Keratinocyte (primary cell): ENCODE results near the gene IL21R. TPM values are rescaled to one million over a fixed set of nuclear protein-coding genes. Genes with fewer than 3 reads are reported as not detected.

Experiments
- DNase-seq: peaks from one replicate; pipeline ENCODE4 v3.0.0-alpha.2; 2011; ENCODE audit warnings: low read depth, missing footprints, low spot score
- FAIRE-seq: peaks from 2 replicates; lab custom pipeline; 2011; peaks lifted over from hg19 to GRCh38; lab: Jason Lieb, UNC
- H2AFZ ChIP-seq: 2 replicates; pipeline ENCODE4 v1.6.0; 2012; ENCODE audit warnings: low read length, control low read depth, inconsistent platforms; ENCODE audit not compliant: control insufficient read depth
- H3K27ac ChIP-seq: 2 replicates; pipeline ENCODE4 v1.5.1; 2011; ENCODE audit warnings: low read length; ENCODE audit not compliant: control insufficient read depth, insufficient read depth
- H3K27me3 ChIP-seq: 3 replicates; pipeline ENCODE4 v1.6.0; 2011; ENCODE audit warnings: low read length; ENCODE audit not compliant: control insufficient read depth, insufficient read depth; ENCODE audit errors: extremely low read depth
- H3K36me3 ChIP-seq, 2 experiments: 2 replicates in 1 of 2; 3 replicates in 1 of 2; pipeline ENCODE4 v1.5.1; 2011; ENCODE audit warnings: low read length in 2 of 2, mild to moderate bottlenecking in 1 of 2; ENCODE audit not compliant: control insufficient read depth in 2 of 2, insufficient read depth in 2 of 2; ENCODE audit errors: extremely low read depth in 1 of 2
- H3K4me1 ChIP-seq: 3 replicates; pipeline ENCODE4 v1.5.1; 2011; ENCODE audit warnings: low read length; ENCODE audit not compliant: control insufficient read depth, insufficient read depth; ENCODE audit errors: extremely low read depth
- H3K4me2 ChIP-seq: 3 replicates; pipeline ENCODE4 v1.6.0; 2011; ENCODE audit warnings: low read depth, low read length; ENCODE audit not compliant: control insufficient read depth, insufficient read depth; ENCODE audit errors: extremely low read depth
- H3K4me3 ChIP-seq, 3 experiments: fragments of 200-600 bp in 1 of 3; sonication (generic) in 1 of 3; 2 replicates in 2 of 3; 3 replicates in 1 of 3; pipeline ENCODE4 v1.5.1; 2011 to 2016; ENCODE audit warnings: low read length in 3 of 3, mild to moderate bottlenecking in 3 of 3, control low read depth in 2 of 3, inconsistent platforms in 1 of 3, low read depth in 1 of 3, mixed read lengths in 1 of 3, mixed run types in 1 of 3, moderate library complexity in 1 of 3; ENCODE audit not compliant: control insufficient read depth in 2 of 3, insufficient read depth in 2 of 3; ENCODE audit errors: extremely low read depth in 1 of 3
- H3K79me2 ChIP-seq: 2 replicates; pipeline ENCODE4 v1.6.0; 2012; ENCODE audit warnings: low read length; ENCODE audit not compliant: control insufficient read depth, insufficient read depth
- H3K9ac ChIP-seq: 3 replicates; pipeline ENCODE4 v1.6.0; 2011; ENCODE audit warnings: low read length; ENCODE audit not compliant: control insufficient read depth, insufficient read depth; ENCODE audit errors: extremely low read depth
- H3K9me1 ChIP-seq: 3 replicates; pipeline ENCODE4 v1.6.0; 2011; ENCODE audit warnings: low read length; ENCODE audit not compliant: control insufficient read depth, insufficient read depth; ENCODE audit errors: extremely low read depth
- H3K9me3 ChIP-seq: 2 replicates; pipeline ENCODE4 v1.5.1; 2012; ENCODE audit warnings: low read depth, low read length; ENCODE audit not compliant: control insufficient read depth
- H4K20me1 ChIP-seq: 3 replicates; pipeline ENCODE4 v1.6.0; 2011; ENCODE audit warnings: low read length; ENCODE audit not compliant: control insufficient read depth, insufficient read depth; ENCODE audit errors: extremely low read depth
- EZH2 ChIP-seq: IDR thresholded peaks from one replicate; pipeline ENCODE4 v1.6.1; 2012; ENCODE audit warnings: inconsistent platforms, mild to moderate bottlenecking, low read length, moderate library complexity
- dilution Hi-C: fragments of 300-500 bp; cut with MboI; formaldehyde crosslinking; loops from one replicate; pipeline ENCODE4 v1.7.0; 2020; ENCODE audit warnings: low sequenced_read_pairs; ENCODE audit not compliant: extremely low pct_ligation_motif_present
- polyA plus RNA-seq, 5 experiments: library from polyadenylated mRNA; depleted of rRNA in 3 of 5; stranded (reverse) in 3 of 5; stranded (forward) in 1 of 5; unstranded in 1 of 5; fragments of >200 nt; gene quantifications; 1 replicate in 1 of 5; 2 replicates in 3 of 5; 3 replicates in 1 of 5; pipeline versions ENCODE4 v1.2.1 to v1.2.3, GENCODE V29; 2011 to 2012; ENCODE audit warnings: missing spikeins in 2 of 5, low read depth in 1 of 5, low replicate concordance in 1 of 5
- TF ChIP-seq, protein P1 (sequence below), 3 experiments: IDR thresholded peaks in 1 of 3; conservative IDR thresholded peaks in 1 of 3; optimal IDR thresholded peaks in 1 of 3; 2 replicates in 2 of 3; 3 replicates in 1 of 3; pipeline versions ENCODE3 to v1.5.1; 2011; ENCODE audit warnings: low read length in 3 of 3, mild to moderate bottlenecking in 3 of 3, moderate library complexity in 2 of 3, control low read depth in 1 of 3, inconsistent platforms in 1 of 3; ENCODE audit not compliant: insufficient read depth in 2 of 3; ENCODE audit errors: extremely low read depth in 1 of 3

The IL21R gene
- polyA plus RNA-seq, 1 donor (not counting 4 experiments of a cell fraction or from before 2014, with no cell fraction given): 0.12 TPM

DNA sequence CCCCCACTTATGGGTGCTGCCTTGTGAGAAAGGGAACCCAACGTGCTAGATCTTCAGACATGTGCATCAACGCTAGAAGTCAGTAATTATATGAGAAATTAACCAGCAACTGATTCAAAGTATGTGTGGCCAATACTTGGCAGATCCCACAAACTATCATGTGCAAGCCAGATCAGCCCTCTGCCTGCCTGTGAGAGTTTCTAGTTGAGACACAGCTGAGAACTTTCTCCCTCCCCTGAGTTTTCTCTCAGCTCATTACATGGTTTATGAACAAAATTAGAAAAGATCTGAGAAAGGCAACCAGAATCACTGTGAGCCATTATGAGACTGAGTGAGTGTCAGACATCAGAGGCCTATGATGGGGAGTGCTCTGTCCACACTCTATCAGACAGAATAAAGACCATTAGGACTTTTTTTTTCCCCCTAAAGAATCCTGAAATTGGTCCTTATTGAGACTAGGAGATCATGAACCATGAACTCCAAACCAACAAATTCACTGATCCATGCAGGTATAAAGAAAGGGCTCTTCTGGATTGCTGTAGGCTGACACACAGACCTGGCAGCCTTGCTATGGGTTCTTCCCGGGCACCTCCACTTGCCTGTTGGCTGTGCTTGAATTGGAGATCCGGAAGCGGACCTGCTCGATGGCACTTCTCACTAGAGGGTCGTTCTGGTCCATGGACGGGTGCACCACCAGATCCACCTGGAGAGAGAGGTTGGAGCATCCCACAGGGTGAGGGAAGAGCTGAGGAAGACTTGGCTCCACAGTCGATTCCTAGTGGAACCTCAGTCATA, 96.3 kb downstream of the IL21R start:
- Histone ChIP-seq H4K20me1 (no peaks in the 10 kb centered on the region), H3K9me1 (no peaks in the 10 kb centered on the region), H3K4me1 (no peaks in the 10 kb centered on the region), H3K79me2 (no peaks in the 10 kb centered on the region), H3K4me3 (no peak overlapping the region), H3K9me3 (no peaks in the 10 kb centered on the region), H3K27me3 (no peaks in the 10 kb centered on the region), H3K4me2 (no peak overlapping the region), H3K36me3 (peaks cover 44 to 62% of the 10 kb centered on the region in 2 experiments), H3K9ac (no peak overlapping the region), H2AFZ (no peak overlapping the region), H3K27ac (no peak overlapping the region)
- DNase-seq (no peak), FAIRE-seq (no peak)
- no peak for TF ChIP-seq EZH2
- TF ChIP-seq, protein P1, sequence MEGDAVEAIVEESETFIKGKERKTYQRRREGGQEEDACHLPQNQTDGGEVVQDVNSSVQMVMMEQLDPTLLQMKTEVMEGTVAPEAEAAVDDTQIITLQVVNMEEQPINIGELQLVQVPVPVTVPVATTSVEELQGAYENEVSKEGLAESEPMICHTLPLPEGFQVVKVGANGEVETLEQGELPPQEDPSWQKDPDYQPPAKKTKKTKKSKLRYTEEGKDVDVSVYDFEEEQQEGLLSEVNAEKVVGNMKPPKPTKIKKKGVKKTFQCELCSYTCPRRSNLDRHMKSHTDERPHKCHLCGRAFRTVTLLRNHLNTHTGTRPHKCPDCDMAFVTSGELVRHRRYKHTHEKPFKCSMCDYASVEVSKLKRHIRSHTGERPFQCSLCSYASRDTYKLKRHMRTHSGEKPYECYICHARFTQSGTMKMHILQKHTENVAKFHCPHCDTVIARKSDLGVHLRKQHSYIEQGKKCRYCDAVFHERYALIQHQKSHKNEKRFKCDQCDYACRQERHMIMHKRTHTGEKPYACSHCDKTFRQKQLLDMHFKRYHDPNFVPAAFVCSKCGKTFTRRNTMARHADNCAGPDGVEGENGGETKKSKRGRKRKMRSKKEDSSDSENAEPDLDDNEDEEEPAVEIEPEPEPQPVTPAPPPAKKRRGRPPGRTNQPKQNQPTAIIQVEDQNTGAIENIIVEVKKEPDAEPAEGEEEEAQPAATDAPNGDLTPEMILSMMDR (optimal IDR thresholded peaks at IDR 0.05 in 1 of 3, IDR thresholded peaks at IDR 0.05 in 1 of 3, conservative IDR thresholded peaks at IDR 0.05 in 1 of 3; ENCODE audit: extremely low read depth in 1 of 3, insufficient read depth in 2 of 3, low read length in 3 of 3): no peak
- dilution Hi-C loops: no loop called here

DNA sequence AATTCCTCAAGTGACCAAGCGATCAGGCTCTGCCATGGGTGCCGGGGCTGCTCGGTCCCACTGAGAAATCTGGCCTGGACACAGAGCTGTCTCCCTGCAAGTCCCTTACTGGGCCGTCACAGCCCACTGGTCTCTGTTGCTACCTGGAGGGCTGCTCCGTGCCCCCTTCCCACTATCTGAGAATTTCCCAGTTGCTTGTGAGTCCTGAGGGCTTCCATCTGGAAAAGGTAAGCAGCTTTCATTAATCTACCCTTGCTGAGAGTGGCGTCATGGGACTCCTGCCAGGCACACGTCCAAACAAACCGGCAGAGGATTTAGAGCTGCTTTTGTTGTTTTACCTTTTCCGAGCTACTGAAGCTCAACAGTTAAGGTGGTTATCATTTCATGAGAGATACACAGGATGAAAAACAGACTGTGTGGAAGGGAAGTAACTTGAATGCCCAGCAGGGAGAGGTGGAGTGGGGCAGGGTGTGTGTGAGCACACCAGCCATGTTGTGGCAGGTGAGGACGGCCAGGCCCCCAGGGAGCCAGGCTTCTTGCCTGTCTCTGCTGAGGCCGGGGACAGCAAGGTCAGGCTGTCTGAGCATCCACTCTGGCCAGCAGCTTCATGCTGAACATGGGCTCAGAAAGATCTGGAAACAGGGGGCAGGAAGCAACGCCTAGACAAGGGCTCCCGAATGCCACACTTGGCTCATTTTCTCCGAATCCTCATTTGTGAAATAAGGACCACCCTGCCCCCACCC, 97.1 kb downstream of the IL21R start:
- FAIRE-seq: no peak

More for the DNA sequence above, 97.1 kb downstream of the IL21R start:
- Histone ChIP-seq H3K9ac (no peak overlapping the region), H3K9me1 (no peaks in the 10 kb centered on the region), H3K4me1 (peaks cover 8% of the 10 kb centered on the region), H3K9me3 (no peaks in the 10 kb centered on the region), H3K79me2 (no peaks in the 10 kb centered on the region), H3K4me2 (no peak overlapping the region), H3K36me3 (peaks cover 49 to 64% of the 10 kb centered on the region in 2 experiments), H4K20me1 (no peaks in the 10 kb centered on the region), H2AFZ (no peak overlapping the region), H3K27me3 (no peaks in the 10 kb centered on the region), H3K4me3 (no peak overlapping the region), H3K27ac (no peak overlapping the region)
- dilution Hi-C loops: no loop called here
- TF ChIP-seq, protein P1 (optimal IDR thresholded peaks at IDR 0.05 in 1 of 3, IDR thresholded peaks at IDR 0.05 in 1 of 3, conservative IDR thresholded peaks at IDR 0.05 in 1 of 3; ENCODE audit: extremely low read depth in 1 of 3, insufficient read depth in 2 of 3, low read length in 3 of 3): no peak
- TF ChIP-seq EZH2: no peak
- DNase-seq: no peak
